Transverse colon (tissue), 4 donors: ENCODE measurements around the gene ARHGAP31. TPM values are rescaled to one million over a fixed set of nuclear protein-coding genes. Genes with fewer than 3 reads are reported as not detected.
A peak's percentile ranks its signal among the peaks of the same experiment; 100 is the strongest.
"Not testable (repeated sequence)": the region's sequence is repeated elsewhere in the genome, so short reads cannot be mapped to it uniquely, and the experiment has no call there.

Experiments used
- DNase-seq: peaks from one replicate; pipeline ENCODE4 v3.0.0-alpha.2; 2019
- H3K27ac ChIP-seq, 4 donors: fragments of 200-600 bp; sonication (generic); 2 replicates each; pipeline ENCODE4 v1.5.1; 2016 to 2018; ENCODE audit warnings: inconsistent platforms in 4 of 4
- H3K27me3 ChIP-seq: fragments of 200-600 bp; sonication (generic); 2 replicates; pipeline ENCODE4 v1.5.1; 2017; ENCODE audit warnings: inconsistent platforms
- H3K36me3 ChIP-seq, 4 donors: fragments of 200-600 bp; sonication (generic); 2 replicates each; pipeline ENCODE4 v1.5.1; 2017 to 2019; ENCODE audit warnings: inconsistent platforms in 4 of 4
- H3K4me1 ChIP-seq, 4 donors: fragments of 200-600 bp; sonication (generic); 2 replicates each; pipeline ENCODE4 v1.5.1; 2017 to 2020; ENCODE audit warnings: inconsistent platforms in 4 of 4
- H3K4me3 ChIP-seq, 4 donors: fragments of 200-600 bp; sonication (generic); 1 replicate in 1 of 4; 2 replicates in 3 of 4; pipeline versions ENCODE4 v1.5.1 to v1.6.1; 2017 to 2019; ENCODE audit warnings: inconsistent platforms in 4 of 4
- H3K9me3 ChIP-seq, 2 donors: fragments of 200-600 bp; sonication (generic); 2 replicates each; pipeline ENCODE4 v1.5.1; 2017 to 2019; ENCODE audit warnings: inconsistent platforms in 2 of 2
- CTCF ChIP-seq, 5 experiments: fragments of 200-600 bp in 3 of 5; fragments of 450-650 bp in 2 of 5; sonication (generic) in 3 of 5; IDR thresholded peaks; 1 replicate in 2 of 5; 2 replicates in 3 of 5; pipeline ENCODE4 v1.5.1; 2016 to 2017; ENCODE audit warnings: antibody characterized with exemption in 5 of 5, inconsistent platforms in 3 of 5, mild to moderate bottlenecking in 2 of 5, moderate library complexity in 1 of 5
- EP300 ChIP-seq: sonication (generic); formaldehyde crosslinking; IDR thresholded peaks from one replicate; pipeline ENCODE4 v1.6.1; 2017; ENCODE audit warnings: antibody characterized with exemption, low read depth
- POLR2A ChIP-seq: fragments of 450-650 bp; IDR thresholded peaks from one replicate; pipeline ENCODE4 v1.6.1; 2016; ENCODE audit warnings: antibody characterized with exemption, mild to moderate bottlenecking, moderate library complexity
- POLR2AphosphoS5 ChIP-seq, 3 donors: sonication (generic); formaldehyde crosslinking; IDR thresholded peaks; one replicate each; pipeline ENCODE4 v1.6.1; 2016; ENCODE audit warnings: antibody characterized with exemption in 3 of 3
- WGBS, 2 donors: methylation state at CpG; one replicate each; pipeline ENCODE4 v1.1.5; 2018; ENCODE audit warnings: low coverage in 1 of 2; 5-methylcytosine and 5-hydroxymethylcytosine counted together
- in situ Hi-C, 4 donors: fragments of 200-750 bp; cut with MboI; loops; one replicate each; pipeline versions ENCODE4 v1.15.0 to v1.15.1; 2017; ENCODE audit warnings: low sequenced_read_pairs in 3 of 4, low pct_ligation_motif_present in 1 of 4, low pct_unique_long_range_greater_than_20kb in 1 of 4
- intact Hi-C: fragments of 100-400 bp; cut with DNase I; formaldehyde crosslinking; loops from one replicate; pipeline ENCODE4 v1.15.1; 2023; ENCODE audit warnings: low total_unique reads
- total RNA-seq, 4 donors: library from RNA; depleted of rRNA; stranded (reverse); fragments of >200 nt; gene quantifications; one replicate each; pipeline ENCODE4 v1.1.0, GENCODE V29; 2016

The ARHGAP31 gene
- total RNA-seq, 4 donors from 2014 or later: 6.7 to 68.5 (median 9.6) TPM

GRCh38 chr3:119302697-119303551, 8.7 kb downstream of the ARHGAP31 start:
- no peak for DNase-seq
- in situ Hi-C loops: no loop called here
- Histone ChIP-seq H3K4me3 (no peak overlapping the region), H3K4me1 (peaks cover 0 to 2% (median 0%) of the 10 kb centered on the region in 4 donors), H3K36me3 (peaks cover 0 to 4% (median 0%) of the 10 kb centered on the region in 4 donors), H3K9me3 (no peaks in the 10 kb centered on the region), H3K27ac (no peak overlapping the region), H3K27me3 (no peaks in the 10 kb centered on the region)
- WGBS, 2 donors: 50 to 67% methylated on average over 2 to 7 of the region's 7 CpGs
- TF ChIP-seq CTCF (IDR thresholded peaks at IDR 0.05) (no peak), POLR2AphosphoS5 (IDR thresholded peaks at IDR 0.05) (no peak), POLR2A (no peak), EP300 (no peak)
- intact Hi-C loops: no loop called here

GRCh38 chr3:119304201-119304713, 10.1 kb downstream of the ARHGAP31 start:
- DNase-seq: no peak
- in situ Hi-C loops (no loop called here), intact Hi-C loops (no loop called here)
- no peak overlapping the region for H3K27ac ChIP-seq
- H3K4me1 ChIP-seq: no peaks in the 10 kb centered on the region
- peaks cover 0 to 4% (median 0%) of the 10 kb centered on the region in 4 donors for H3K36me3 ChIP-seq
- 60 to 61% methylated on average over 1 of the region's 1 CpG for WGBS, 2 donors
- H3K9me3 ChIP-seq: no peaks in the 10 kb centered on the region
- no peak for TF ChIP-seq POLR2AphosphoS5 (IDR thresholded peaks at IDR 0.05)
- no peak for TF ChIP-seq CTCF (IDR thresholded peaks at IDR 0.05)
- no peak for TF ChIP-seq EP300
- TF ChIP-seq POLR2A: no peak
- H3K4me3 ChIP-seq: no peak overlapping the region
- H3K27me3 ChIP-seq: no peaks in the 10 kb centered on the region

- intact Hi-C loops (no loop called here), in situ Hi-C loops (no loop called here)
- no peak for DNase-seq
- no peak overlapping the region for H3K4me3 ChIP-seq
- 89 to 100% methylated on average over 1 of the region's 1 CpG for WGBS, 2 donors
- TF ChIP-seq POLR2A (no peak), CTCF (IDR thresholded peaks at IDR 0.05) (no peak), EP300 (no peak), POLR2AphosphoS5 (IDR thresholded peaks at IDR 0.05) (no peak)
- no peaks in the 10 kb centered on the region for H3K36me3 ChIP-seq
- no peaks in the 10 kb centered on the region for H3K4me1 ChIP-seq
- no peaks in the 10 kb centered on the region for H3K9me3 ChIP-seq
- peak overlapping the region in 1 of 4 donors; percentile 26 for H3K27ac ChIP-seq
- H3K27me3 ChIP-seq: no peaks in the 10 kb centered on the region
Measured at GRCh38 chr3:119305286-119305685, 11.1 kb downstream of the ARHGAP31 start.

- H3K4me1 ChIP-seq, H3K9me3 ChIP-seq, in situ Hi-C loops, H3K4me3 ChIP-seq, DNase-seq, intact Hi-C loops, H3K27ac ChIP-seq, H3K27me3 ChIP-seq, H3K36me3 ChIP-seq: not testable (repeated sequence)
- WGBS, 2 donors: 94% methylated on average over 9 of the region's 9 CpGs; no CpG with 5 or more reads in 1 of the 2 donors
Measured at GRCh38 chr3:119306378-119306777, 12.2 kb downstream of the ARHGAP31 start.
